ENCODE results near the gene STAU1.

DNA sequence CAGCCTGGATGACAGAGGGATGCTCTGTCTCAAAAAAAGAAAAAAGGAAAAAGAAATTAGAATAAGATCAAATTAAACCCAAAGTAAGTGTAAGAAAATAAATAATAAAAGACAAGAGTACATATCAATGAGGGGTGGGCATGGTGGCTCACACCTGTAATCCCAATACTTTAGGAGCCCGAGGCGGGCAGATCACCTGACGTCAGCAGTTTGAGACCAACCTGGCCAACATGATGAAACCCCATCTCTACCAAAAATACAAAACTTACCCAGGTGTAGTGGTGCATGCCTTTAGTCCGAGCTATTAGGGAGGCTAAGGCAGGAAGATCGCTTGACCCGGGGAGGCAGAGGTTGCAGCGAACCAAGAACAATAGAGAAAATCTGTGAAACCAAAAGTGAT lies 14.9 kb upstream of the STAU1 start:
- no peak for TF ChIP-seq CTCF (IDR thresholded peaks at IDR 0.05)
- TF ChIP-seq POLR2AphosphoS5 (IDR thresholded peaks at IDR 0.05): no peak
- TF ChIP-seq POLR2A (IDR thresholded peaks at IDR 0.05): no peak
- TF ChIP-seq EP300 (IDR thresholded peaks at IDR 0.05): no peak

Measured in sigmoid colon (tissue), 4 donors.